HG03439 (cell line): ENCODE data around the gene SNX5.

Source experiments
- ATAC-seq: cut with Tn5 transposase; IDR thresholded peaks from one replicate; pipeline ENCODE4 v1.9.1; 2021; ENCODE audit warnings: mild to moderate bottlenecking, moderate library complexity; ENCODE audit not compliant: unreplicated experiment

SNX5 gene

GRCh38 chr20:17941826-17942196 is 26.8 kb downstream of the SNX5 start:
- ATAC-seq, result no peak

GRCh38 chr20:17941087-17941825 is 27.3 kb downstream of the SNX5 start:
- no peak for ATAC-seq

DNA sequence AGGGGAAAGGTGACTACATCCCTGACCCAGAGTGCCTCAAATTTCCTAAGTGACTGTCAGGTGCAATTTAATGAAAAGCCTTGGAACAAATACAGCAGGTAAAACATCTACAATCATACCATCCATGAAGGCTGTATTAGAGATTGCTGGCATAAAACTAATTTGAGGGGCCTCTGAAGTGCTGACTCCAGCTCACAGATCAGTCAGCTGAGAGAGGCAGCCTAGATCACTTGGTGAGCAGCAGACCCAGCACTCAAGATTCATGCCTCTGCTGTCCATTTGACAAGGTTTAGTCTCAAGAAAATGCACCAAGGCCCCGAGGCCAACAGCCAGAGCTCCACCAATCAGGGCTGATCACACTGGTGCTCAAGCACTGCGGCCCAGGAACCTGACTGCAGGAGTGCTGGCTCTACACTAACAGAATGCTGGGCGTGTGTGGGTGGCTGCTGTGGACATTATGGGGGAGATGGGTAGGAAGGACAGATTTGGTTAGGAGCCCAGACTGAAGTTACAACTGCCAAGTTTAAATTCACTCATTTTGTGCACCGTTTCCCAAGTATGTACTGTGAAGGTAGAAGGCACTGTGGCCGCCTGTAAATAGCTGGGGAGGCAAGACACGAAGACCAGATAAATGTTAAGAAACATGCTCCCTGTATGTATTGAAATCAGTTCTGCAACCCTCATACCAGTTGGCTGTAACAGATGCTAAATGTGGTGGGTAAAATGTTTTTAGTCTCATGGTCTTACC is 28.2 kb downstream of the SNX5 start:
- no peak for ATAC-seq

DNA sequence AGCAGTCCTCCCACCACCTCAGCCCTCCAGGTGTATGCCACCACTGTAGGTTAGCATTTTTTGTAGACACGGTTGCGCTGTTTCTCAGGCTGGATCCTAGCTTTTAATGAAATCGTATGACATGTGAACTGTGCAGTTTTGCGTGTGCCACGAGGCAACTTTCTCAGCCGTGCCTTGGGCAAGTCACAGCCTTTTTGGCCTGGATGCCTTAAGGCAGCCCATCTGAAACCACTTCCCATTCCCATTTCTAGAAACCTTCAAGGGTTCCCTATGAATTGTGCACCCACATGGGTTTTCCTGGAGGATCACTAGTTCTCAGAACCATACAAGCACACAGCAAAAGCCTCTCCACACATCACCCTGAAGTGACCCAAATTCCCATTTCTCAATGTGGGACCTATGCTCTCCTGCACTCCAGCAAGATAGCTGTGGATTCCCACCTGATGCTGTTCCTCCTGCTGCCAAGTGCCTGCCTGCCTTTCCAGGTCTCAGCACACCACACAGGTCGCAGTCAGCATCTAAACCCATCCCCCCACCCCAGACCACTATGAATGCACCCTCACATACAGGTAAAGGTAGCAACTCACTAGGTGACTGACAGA is 28.9 kb downstream of the SNX5 start:
- ATAC-seq, result no peak

- ATAC-seq, result peak; percentile 62
These were observed 29.5 kb downstream of the SNX5 start for GRCh38 chr20:17938871-17939619.

GRCh38 chr20:17936761-17937732 is 31.5 kb downstream of the SNX5 start:
- ATAC-seq, result no peak

DNA sequence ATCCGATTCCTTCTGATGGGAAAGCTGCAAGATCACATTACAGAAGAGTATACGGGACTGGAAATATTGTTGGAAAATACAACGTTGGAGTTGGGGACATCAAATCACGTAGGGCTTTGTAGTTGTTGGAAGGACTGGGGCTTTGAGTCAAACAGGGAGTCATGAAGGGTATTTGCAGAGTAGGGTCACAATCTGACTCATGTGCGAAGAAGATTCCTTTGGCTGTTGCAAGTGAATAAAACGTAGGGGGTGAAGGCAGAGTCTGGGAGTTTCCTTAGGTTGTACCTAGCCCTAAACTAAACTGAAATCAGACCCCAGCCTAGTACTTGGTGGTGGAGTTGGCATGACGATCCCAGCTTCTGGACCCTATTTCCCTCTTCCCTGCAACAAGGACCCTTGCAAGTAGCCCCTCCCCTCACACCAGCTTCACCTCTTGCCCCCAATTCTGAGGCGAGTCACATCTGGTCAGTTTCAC is 32.3 kb downstream of the SNX5 start:
- ATAC-seq, result no peak

DNA sequence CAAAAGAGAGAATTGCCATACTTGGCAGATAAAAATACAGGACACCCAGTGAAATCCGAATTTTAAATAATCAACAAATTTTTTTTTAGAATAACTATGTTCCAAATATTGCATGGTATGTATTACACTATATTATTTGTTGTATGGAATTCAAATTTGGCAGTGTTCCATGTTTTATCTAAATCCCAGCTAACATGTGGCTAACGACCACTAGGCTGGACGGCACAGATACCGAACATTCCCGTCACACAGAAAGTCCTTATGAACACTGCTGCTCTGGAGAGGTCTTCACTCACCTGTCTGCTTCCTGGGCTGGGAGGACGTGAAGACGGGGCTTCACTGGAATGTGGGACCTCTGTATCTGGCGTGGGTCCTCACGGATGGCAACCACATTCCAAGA is 32.8 kb downstream of the SNX5 start:
- no peak for ATAC-seq

DNA sequence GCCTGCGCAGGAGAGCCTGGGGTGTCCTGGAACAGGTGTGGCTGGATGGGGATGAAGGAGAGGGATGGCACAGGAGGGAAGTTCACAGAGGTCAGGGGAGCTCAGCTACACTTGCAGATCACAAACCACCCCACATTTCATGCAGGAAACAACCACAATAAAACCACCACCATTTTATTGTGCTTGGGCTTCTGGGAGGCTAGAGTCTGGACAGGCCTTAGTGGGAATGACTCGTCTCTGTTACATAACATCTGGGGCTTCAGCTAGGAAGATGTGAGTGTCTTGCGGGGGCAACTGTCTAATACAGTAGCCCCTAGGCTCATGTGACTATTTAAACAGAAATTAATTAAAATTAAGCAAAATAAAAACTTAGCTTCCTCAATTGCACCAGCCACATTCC is 33.4 kb downstream of the SNX5 start:
- ATAC-seq, result no peak

DNA sequence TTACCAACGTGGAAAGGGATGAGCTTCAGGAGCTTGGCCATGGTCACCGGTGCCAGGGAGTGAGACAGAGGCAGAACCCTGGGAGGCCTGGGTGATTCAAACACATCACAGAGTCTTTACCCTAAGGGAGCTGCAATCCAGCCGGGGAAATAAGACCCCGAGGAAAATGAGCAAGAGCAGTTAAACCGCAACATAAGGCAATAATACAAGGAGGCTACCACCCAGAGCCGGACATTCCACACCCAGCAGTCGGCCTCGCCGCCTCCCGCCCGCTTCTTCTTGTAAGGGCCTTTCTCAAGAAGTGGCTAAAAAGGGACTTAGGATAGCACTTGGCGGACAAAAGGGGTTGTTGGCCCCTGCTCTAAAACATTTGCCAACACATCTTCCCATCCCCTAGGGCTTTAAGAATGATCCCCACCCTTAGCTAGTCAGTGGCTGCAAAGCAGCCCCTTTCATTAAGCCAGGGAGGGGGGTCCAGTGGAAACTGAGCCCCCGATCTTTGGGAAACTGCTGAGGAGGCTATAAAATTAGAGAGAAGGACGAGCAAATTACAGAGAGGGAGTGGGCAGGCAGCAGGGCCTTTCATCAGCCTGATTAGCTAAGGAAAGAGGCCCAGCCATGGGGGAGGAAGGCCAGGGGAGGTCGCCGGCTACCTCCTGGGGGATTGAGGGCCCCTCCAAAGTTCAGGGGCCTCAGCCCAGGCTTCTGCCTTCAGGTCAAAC is 34.3 kb downstream of the SNX5 start:
- ATAC-seq, result no peak

- ATAC-seq, result no peak
These were observed 34.9 kb downstream of the SNX5 start for GRCh38 chr20:17933711-17934110.

DNA sequence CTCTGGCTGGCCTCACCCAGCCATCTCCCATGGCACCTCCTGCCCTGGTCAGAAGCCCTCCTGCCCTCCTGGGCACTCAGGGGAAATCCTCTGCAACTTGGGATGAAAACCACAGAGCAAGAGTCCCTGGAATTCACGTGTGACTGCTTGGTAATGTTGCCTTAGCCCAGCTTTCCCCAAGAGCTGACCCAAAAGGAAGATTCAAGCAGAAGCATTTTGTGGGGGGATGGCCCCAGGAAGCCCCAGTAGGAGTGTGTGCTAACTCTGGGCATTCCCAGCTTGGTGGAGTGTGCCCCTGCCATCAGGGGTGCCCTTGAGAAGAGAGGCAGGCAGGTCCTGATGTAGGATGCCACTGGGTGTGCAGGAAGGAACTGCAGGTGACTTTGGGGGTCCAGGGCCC is 35.5 kb downstream of the SNX5 start:
- no peak for ATAC-seq

GRCh38 chr20:17932396-17932795 is 36.2 kb downstream of the SNX5 start:
- ATAC-seq, result no peak

- no peak for ATAC-seq
These were observed 37.1 kb downstream of the SNX5 start for GRCh38 chr20:17931513-17931912.

- no peak for ATAC-seq
These were observed 39.8 kb downstream of the SNX5 start for GRCh38 chr20:17928633-17929311.

DNA sequence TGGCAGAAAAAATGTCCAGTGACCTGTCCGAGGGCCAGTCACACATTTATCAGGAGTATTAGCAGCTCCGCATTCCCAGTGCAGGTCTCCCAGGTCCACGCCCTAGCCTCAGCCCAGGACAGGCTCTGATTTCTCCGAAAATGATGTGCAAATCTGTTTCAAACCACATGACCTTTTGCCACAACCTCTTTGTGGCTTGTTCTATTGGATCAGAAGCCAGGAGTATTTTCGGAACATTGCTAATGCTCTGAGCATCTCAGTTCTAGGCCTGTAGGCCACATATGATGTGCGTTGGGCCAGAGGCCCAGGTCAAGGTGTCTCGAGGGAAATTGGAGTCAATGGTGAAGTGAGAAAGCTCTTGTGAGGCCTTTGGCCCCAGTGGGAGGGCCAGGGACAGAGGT is 40.4 kb downstream of the SNX5 start:
- no peak for ATAC-seq

- no peak for ATAC-seq
These were observed 42.7 kb downstream of the SNX5 start for GRCh38 chr20:17925940-17926300.

- ATAC-seq, result no peak
These were observed 43.3 kb downstream of the SNX5 start for GRCh38 chr20:17925141-17925939.
